ENCODE data around the gene SLC44A3.

GRCh38 chr1:94921977-94922376 is 101.8 kb downstream of the SLC44A3 start:
- TF ChIP-seq CTCF (conservative IDR thresholded peaks at IDR 0.05; ENCODE audit: low read depth, low read length) (no peak), ELK1 (IDR thresholded peaks at IDR 0.05; ENCODE audit: borderline replicate concordance, low read depth, low read length) (no peak), MAFK (IDR thresholded peaks at IDR 0.05; ENCODE audit: low read depth, low read length) (no peak)

Measured in IMR-90 (cell line).